Measurements from ENCODE around the gene EEIG1. TPM values are rescaled to one million over a fixed set of nuclear protein-coding genes. Genes with fewer than 3 reads are reported as not detected.

EEIG1 gene
- total and polyA plus RNA-seq, 2 of the 4 experiments (the other 2 are of a cell fraction): 1.1 to 23.2 TPM

GRCh38 chr9:127949827-127950512, 30.8 kb downstream of the EEIG1 start:
- no peak overlapping the region for H4K5ac ChIP-seq (ENCODE audit: low read depth, low read length)
- H4K91ac ChIP-seq (ENCODE audit: insufficient read depth, low read depth, low read length): no peak overlapping the region
- dilution Hi-C loops (cut with HindIII; ENCODE audit: low sequenced_read_pairs, unreplicated experiment) (no loop called here), intact Hi-C loops (cut with micrococcal nuclease) (no loop called here), in situ Hi-C loops (cut with MboI; ENCODE audit: low sequenced_read_pairs) (no loop called here)
- no peak overlapping the region for H2BK15ac ChIP-seq (ENCODE audit: low read depth, low read length)
- no peak overlapping the region for H3K18ac ChIP-seq (ENCODE audit: low read depth, low read length)
- no peak overlapping the region for H3K4me2 ChIP-seq (ENCODE audit: low read depth, low read length)
- POLR2A ChIA-PET (ENCODE audit: unreplicated experiment): no interaction called here
- H3K9me3 ChIP-seq (ENCODE audit: control insufficient read depth, insufficient read depth, low read length): no peaks in the 10 kb centered on the region
- H4K20me1 ChIP-seq (ENCODE audit: insufficient read depth, low read length): peaks cover 17% of the 10 kb centered on the region
- no peak overlapping the region for H2AFZ ChIP-seq (replicated peaks; ENCODE audit: low read length, poor library complexity)
- peak overlapping the region; percentile 13 for H2AK9ac ChIP-seq (replicated peaks; ENCODE audit: low read depth, low read length, poor library complexity)
- H3K27me3 ChIP-seq (ENCODE audit: control insufficient read depth, insufficient read depth, low read length): no peaks in the 10 kb centered on the region
- H4K8ac ChIP-seq (ENCODE audit: low read depth in 2 of 2, low read length in 2 of 2): no peak overlapping the region
- H3K9me1 ChIP-seq (ENCODE audit: insufficient read depth, low read length): peaks cover 8% of the 10 kb centered on the region; the same call in 1 of the 2 replicates
- H3K4ac ChIP-seq (ENCODE audit: low read depth, low read length): no peak overlapping the region
- ATAC-seq (ENCODE audit: low read depth) (no peak), DNase-seq (no peak)
- CTCF ChIA-PET: no interaction called here
- peaks cover 4% of the 10 kb centered on the region; the same call in 1 of the 2 replicates for H3K4me1 ChIP-seq (ENCODE audit: control insufficient read depth, insufficient read depth, low read length)
- H3K23ac ChIP-seq (ENCODE audit: low read depth, low read length): no peak overlapping the region
- TF ChIP-seq SMC3 (IDR thresholded peaks at IDR 0.05; ENCODE audit: low read depth, low read length) (no peak), RFX5 (IDR thresholded peaks at IDR 0.05; ENCODE audit: low read depth, low read length) (no peak), MAFK (IDR thresholded peaks at IDR 0.05; ENCODE audit: low read depth, low read length) (no peak), USF2 (IDR thresholded peaks at IDR 0.05; ENCODE audit: low read depth, low read length) (no peak), POLR2A (IDR thresholded peaks at IDR 0.05; ENCODE audit: low read depth, low read length) (no peak), RCOR1 (IDR thresholded peaks at IDR 0.05; ENCODE audit: insufficient replicate concordance, low read length) (no peak), ELK1 (IDR thresholded peaks at IDR 0.05; ENCODE audit: borderline replicate concordance, low read depth, low read length) (no peak), BHLHE40 (IDR thresholded peaks at IDR 0.05; ENCODE audit: low read depth, low read length) (no peak)
- peaks cover 0 to 39% of the 10 kb centered on the region in 2 experiments; a peak in 3 of 4 replicates for H3K79me1 ChIP-seq (ENCODE audit: low read depth in 1 of 2, low read length in 2 of 2)
- no peak overlapping the region for H2AK5ac ChIP-seq (ENCODE audit: low read depth, low read length)
- no peak overlapping the region for H3K27ac ChIP-seq (ENCODE audit: insufficient read depth, low read length)
- no peak overlapping the region for H2BK5ac ChIP-seq (ENCODE audit: low read depth, low read length, poor library complexity, severe bottlenecking)
- no TSS peak for BruUV-seq (replicated peaks)
- no peak overlapping the region for H2BK120ac ChIP-seq (ENCODE audit: low read depth, low read length)
- no peak overlapping the region for H3K4me3 ChIP-seq (ENCODE audit: insufficient read depth, low read depth, low read length)
- H3K56ac ChIP-seq (ENCODE audit: extremely low read depth, insufficient read depth, low read length): no peak overlapping the region
- H3K14ac ChIP-seq (replicated peaks; ENCODE audit: low read depth, low read length): no peak overlapping the region
- no peak overlapping the region for H2BK20ac ChIP-seq (ENCODE audit: low read depth, low read length)
- peaks cover 12% of the 10 kb centered on the region; the same call in 1 of the 2 replicates for H3K36me3 ChIP-seq (ENCODE audit: control insufficient read depth, insufficient read depth, low read length)
- WGBS, 2 experiments (ENCODE audit: extremely low coverage in 2 of 2, insufficient read length in 1 of 2): 93% methylated on average over 8 of the region's 17 CpGs; no CpG with 5 or more reads in 1 of the 2 experiments
- H3K9ac ChIP-seq (ENCODE audit: low read depth, low read length): no peak overlapping the region
